GM19193 (cell line): Measurements from ENCODE around the gene ANKRD13D.

ENCODE experiments used
- POLR2A ChIP-seq: IDR thresholded peaks from 4 replicates; pipeline ENCODE4 v1.6.1; 2011; ENCODE audit not compliant: insufficient read depth, insufficient read length; ENCODE audit errors: extremely low read depth

Gene ANKRD13D

DNA sequence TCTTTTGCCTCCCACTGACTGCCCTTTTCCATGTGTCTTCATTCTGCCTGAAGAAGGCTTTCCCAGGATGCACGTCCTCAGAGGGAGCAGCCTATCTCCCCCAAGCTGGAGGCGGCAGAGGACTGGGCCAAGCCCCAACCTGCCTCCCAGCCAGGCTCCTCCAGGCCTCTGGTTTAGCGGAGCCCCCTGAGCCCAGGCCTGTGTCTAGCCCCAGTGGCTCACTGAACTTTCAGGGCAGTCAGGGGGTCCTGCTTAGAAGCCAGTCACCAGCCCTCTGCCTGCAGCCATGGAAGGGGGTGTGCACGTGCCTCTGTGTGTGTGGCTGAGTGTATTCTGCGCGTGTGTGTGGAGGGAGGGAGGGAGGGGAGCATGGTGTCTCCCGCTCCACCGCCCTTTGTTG is 33.2 kb upstream of the ANKRD13D start:
- no peak for TF ChIP-seq POLR2A

DNA sequence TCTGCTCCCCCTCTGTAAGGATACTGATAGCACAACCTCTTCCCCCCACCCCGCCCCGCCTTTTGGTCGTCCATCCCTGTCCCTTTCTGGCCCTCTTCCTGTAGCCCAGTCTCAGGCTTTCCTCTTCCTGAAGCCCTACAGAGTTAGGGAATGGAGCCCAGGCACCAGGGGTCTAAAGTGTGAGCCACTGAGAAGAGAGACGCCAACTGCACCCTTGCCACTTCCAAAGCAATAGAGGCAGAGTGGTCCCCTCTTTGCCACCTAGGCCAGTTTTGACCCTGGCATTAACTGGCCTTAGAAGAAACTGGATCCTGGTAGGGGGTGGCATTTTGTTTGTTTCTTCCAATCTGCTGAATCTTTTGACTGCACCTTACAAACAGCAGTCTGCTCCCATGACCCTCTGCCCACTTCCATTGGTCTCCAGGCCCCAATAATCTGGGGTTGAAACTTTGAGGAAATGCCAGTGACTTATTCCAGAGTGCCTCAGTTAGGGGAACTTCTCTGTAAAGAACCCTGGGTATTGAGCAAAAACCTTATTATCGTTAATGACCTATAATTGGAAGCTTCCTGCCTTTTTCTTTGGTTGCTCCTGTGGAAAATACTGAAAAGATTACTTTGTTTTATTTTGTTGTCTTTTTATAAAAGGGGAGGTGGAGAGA is 32.5 kb upstream of the ANKRD13D start:
- peak; percentile 23 for TF ChIP-seq POLR2A

DNA sequence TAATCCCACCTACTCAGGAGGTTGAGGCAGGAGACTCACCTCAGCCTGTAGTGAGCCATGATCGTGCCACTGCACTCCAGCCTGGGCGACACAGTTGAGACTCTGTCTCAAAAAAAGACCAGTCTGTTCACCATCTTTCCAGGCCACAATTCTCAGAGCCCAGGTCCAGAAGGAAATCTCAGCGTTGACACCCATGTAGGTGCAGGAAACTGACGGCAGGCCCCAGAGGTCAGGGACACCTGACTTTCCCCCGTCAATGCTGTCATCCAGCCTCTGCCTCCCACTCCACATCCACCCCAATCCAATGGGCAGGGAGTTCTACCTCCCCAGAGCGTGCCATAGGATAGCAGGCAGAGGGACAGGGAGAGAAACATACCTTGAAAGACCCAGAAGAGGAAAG is 28.7 kb upstream of the ANKRD13D start:
- TF ChIP-seq POLR2A = no peak

DNA sequence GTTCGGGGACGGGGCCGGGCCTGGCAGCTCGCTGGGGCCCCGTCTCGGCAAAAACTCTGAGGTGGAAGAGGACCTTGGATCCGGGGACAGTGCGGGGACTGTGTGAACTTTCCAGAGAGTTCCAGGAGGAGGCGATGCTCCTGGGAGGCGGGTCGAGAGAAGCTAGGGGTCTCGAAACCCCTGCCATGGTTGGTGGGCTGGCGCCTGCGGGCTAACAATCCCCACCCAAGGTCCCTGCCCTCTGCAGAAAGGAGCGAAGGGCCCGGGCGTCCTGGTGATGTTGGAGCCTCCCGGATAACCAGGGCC is 27.5 kb upstream of the ANKRD13D start:
- TF ChIP-seq POLR2A = no peak

DNA sequence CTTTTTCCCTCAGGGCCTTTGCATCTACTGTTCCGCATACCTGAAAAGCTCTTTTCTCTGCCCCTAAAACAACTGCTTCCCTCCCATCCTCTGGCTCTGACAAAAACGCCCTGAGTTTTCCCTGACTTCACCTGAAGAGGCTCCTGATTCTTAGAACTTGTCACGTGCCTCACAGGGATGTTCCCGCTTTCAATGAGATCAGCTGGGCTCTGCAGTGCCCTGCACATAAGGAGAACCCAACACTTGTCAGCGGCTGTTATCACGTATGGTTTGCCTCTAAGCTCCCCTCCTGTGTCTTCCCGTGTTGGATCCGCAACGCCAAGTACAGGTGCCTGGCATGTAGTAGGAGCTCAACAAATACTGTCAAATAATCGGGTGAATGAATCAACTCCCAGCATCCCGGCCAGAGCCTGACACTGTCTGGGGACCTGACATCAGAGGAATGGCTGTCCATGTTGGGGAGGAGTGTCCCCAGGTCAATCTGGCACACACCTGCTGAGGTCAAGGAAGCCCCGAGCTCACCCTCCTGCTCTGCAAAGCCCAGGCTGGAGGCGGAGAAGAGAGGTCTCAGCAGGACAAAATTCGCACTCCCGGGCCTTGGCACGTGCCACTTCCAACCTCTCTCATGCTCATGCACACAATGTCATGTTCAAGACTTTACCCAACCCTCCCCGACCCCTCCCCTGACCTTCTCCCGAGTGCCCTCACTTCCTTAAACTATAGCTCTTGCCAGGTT is 27.0 kb upstream of the ANKRD13D start:
- TF ChIP-seq POLR2A = no peak

DNA sequence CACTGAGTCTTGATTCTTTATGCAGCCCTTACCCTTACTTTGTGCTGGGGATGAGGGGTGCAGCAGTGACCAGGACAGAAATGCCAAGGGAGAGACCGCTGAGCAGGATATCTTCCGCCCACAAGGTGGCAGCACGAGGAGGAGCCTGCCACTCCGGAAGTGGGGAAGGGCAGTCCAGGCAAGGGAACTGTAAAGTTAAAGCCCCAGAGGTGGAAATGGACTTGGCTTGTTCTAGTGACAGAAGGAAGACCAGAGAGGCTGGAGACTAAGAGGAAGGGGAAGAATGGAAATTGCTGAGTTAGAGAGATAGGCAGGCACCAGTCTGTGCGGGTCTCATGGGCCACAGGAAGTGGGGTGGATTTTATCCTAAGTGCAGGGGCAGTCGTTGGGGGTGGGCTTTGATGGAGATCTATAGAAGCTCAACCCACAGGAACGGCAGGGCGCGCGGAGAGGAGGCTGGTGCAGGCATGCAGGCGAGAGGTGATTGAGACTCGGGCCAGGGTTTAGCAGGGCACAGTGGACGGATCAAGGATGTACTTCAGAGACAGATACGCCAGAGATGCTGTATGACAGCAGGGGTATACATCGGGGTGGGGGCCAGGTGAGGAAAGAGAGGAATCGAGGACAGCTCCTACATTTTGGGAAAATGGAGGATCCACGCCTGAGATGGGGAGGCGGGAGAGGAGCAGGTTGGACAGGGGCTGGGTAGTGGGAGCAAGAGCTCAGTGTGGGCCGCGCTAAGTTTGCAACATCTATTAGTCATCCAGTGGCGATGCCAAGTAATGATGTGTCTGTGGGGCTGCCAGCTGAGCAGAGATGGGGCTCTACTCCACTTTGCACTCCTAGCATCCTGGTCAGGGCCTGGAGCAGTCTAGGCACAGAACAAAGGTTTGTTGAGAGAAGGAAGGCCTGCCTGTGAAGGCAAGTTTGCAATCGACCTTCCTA is 26.1 kb upstream of the ANKRD13D start:
- TF ChIP-seq POLR2A = peak; percentile 26

DNA sequence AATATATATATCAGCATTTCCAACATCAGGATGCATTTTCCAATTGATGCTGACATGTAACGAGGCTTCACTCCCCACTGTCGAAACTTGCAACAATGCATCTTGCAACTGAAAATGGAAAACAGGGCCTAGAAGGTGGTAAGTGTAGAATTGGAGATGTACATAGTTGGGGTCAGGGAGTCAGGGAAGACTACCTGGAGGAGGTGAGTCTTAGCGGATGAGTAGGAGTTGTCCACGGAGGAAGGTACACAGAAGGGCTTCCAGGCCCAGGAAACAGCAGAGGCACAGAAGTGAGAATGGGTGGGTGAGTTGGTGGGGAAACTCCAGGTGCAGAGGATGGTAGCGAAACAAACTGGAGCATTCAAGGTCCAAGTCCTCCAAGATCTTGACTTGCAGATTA is 24.8 kb upstream of the ANKRD13D start:
- no peak for TF ChIP-seq POLR2A

DNA sequence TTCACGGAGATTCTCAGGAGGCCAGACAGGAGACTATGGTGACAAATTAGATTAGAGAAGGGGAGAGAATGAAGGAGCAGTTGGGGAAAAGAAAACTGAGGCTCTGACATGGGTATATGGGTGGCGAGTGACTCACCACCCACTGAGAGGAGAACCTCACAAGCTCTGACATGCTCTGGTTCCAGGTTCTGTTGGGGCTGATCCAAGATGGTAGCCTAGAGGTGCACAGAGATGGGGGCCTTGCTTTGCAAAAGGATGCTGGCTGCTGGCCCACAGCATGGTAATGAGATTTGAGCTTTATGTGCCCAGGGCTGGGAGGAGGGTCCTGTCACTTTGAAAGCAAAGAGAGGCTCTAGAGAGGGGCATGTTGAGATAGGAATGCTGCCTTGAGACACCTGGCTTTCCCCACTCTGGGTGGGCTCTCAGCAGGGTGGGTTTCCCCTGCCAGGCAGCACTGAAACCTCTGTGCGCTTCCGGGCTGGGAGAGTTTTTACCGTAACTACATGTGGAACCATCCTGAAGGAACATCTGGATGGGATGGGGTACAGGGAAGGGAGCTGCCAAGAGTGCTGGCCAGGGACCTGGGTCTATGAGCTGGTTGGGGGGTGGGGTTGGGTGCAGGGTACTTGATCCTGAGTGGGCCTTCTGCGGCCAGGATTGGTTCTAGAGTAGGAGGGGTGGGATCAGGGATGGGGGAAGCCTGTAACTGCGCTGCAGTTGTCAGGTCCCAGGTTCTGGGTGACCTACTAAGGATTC is 24.0 kb upstream of the ANKRD13D start:
- TF ChIP-seq POLR2A = no peak

DNA sequence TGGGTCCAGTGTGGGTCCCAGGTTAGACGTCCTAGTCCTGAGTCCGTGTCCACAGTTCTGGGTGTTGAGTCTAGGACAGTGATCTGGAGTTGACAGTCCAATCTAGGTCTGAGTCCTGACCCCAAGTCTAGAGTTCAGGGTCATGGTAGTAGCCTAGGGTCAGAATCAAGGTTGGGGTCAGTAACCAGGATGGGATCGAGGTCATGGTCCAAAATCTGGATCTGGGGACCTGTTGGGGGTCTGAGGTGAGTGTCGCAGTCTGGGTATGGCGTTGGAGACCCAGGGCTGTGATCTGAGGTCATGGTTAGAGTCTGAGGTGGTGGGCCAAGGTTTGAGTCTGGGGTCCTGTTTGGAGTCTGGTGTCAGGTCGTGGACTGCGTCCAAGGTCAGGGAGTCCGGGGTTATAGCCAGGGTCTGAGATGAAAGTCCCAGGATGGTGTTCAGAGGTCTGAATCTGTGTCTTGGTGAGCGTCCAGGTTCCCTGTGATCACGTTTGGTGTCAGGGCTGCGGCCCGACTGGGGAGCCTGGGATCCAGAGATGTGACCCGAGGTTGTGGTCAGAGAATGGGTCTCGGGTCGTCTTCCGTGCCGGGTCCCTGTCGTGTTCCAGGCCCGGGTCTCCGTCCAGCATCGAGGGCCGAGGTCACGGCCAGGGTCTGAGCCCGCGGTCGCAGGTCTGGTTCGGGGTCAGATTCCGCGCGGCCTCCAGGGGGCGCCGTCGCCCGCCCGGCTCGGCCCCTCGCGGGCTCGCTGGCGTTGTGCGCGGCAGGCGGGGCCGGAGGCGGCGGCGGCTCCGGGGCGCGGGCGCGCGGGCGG is 23.3 kb upstream of the ANKRD13D start:
- peak; percentile 21 for TF ChIP-seq POLR2A

DNA sequence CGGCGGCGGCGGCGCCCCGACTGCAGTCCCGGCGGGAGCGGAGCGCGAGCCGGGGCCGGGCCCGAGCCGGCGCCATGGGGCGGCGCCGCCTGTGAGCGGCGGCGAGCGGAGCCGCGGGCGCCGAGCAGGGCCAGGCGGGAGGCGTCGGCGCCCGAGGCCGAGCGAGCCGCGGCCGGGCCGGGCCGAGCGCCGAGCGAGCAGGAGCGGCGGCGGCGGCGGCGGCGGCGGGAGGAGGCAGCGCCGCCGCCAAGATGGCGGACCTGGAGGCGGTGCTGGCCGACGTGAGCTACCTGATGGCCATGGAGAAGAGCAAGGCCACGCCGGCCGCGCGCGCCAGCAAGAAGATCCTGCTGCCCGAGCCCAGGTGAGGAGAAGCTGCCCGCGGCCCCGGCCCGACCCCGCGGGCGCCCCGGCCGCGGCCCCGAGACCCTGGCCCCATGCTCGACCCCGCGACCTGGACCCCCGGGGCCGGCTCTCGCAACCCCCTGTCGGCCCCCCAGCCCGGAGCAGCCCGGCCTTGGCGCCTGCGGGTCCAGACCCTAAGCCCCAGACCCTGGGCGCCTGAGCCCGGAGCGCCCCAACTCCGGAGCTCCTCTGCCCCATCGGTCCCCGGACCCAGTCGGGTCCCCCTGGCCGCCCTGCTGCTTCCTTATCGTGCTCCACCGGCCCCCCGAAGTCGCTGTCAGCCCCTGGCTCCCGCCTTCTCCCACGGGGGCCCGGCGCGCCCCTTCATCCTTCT is 22.5 kb upstream of the ANKRD13D start, which contains the start of gene GRK2:
Gene GRK2, plus strand, starts transcription at position 25 of the 739 bp plus-strand sequence. Its CDS starts 227 bp downstream, at position 252.
- TF ChIP-seq POLR2A = no peak

DNA sequence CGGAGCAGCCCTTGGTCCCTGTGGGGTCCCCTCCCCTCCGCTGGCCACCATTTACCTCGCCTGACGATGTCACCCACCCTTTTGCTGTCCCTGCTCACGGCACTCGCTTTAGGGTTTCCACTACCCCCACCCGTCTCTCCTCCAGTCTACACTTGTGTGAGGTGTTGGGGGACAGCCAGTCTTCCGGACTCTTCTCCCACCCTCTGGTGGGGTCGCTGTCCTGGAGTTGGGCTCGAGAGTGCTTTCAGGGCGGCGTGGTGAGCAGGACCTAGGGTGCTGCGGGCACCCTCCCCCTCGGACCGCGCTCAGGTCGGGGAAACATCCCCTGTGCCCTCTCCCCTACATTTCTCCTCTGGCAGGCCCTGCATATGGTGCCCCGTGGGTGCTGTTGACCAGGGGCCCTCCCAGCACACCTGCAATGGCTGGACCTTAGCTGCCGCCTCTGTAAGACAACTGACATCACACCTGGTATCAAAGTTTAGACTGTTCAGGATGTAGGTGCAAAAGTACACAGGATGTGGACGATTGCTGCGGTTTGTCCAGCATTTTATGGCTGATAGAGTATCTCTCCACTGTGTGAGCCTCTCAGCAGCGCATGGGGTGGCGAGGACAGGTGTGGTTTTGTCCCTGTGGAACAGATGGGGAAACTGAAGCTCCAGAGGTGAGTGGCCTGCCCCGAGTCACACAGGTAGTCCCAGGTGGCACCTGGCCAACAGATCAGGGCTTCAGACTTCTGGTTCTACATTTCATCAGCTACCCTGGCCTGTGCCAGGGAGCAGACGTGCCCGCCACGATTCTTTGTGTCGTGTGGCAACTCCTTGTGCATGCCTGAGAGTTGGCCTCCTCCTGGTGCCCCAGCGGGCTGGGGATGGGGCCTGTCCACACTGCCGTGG is 21.7 kb upstream of the ANKRD13D start:
- TF ChIP-seq POLR2A = peak; percentile 26
